Chondrocyte (in vitro differentiated cells): Measurements from ENCODE around the gene ANP32B. TPM values are rescaled to one million over a fixed set of nuclear protein-coding genes. Genes with fewer than 3 reads are reported as not detected.
"Not testable (repeated sequence)": the region's sequence is repeated elsewhere in the genome, so short reads cannot be mapped to it uniquely, and the experiment has no call there.

ENCODE experiments used
- DNase-seq: peaks from one replicate; pipeline ENCODE4 v3.0.0; 2021; ENCODE audit warnings: mixed read lengths, low spot score
- H3K27ac Mint-ChIP-seq: one replicate; pipeline ENCODE4 v1.8.0; 2021; ENCODE audit warnings: mild to moderate bottlenecking, moderate library complexity, mixed read lengths; ENCODE audit not compliant: unreplicated experiment
- H3K27me3 Mint-ChIP-seq: 2 replicates; pipeline ENCODE4 v1.8.0; 2021; ENCODE audit warnings: low read depth, mixed read lengths
- H3K36me3 Mint-ChIP-seq: 2 replicates; pipeline ENCODE4 v1.8.0; 2021; ENCODE audit warnings: low read depth, mixed read lengths
- H3K4me1 Mint-ChIP-seq: 2 replicates; pipeline ENCODE4 v1.8.0; 2021; ENCODE audit warnings: low read depth, mild to moderate bottlenecking, mixed read lengths
- H3K4me3 Mint-ChIP-seq: one replicate; pipeline ENCODE4 v1.8.0; 2021; ENCODE audit warnings: mild to moderate bottlenecking, moderate library complexity, mixed read lengths; ENCODE audit not compliant: unreplicated experiment
- H3K9me3 Mint-ChIP-seq: 2 replicates; pipeline ENCODE4 v1.8.0; 2021; ENCODE audit warnings: low read depth, mixed read lengths
- CTCF ChIP-seq: fragments of 200-600 bp; sonication (generic); IDR thresholded peaks from 2 replicates; pipeline ENCODE4 v1.5.0; 2021; ENCODE audit warnings: antibody characterized with exemption, mild to moderate bottlenecking, moderate library complexity
- total RNA-seq: library from RNA; stranded (reverse); gene quantifications from 3 replicates; pipeline ENCODE4 v1.2.1, GENCODE V29; 2021

The ANP32B gene
- total RNA-seq, 1 donor from 2014 or later, result 86.1 TPM

- peak; percentile 69 for TF ChIP-seq CTCF
Observed at GRCh38 chr9:97954550-97954989, 28.6 kb upstream of the ANP32B start.

GRCh38 chr9:97956331-97956730 is 26.8 kb upstream of the ANP32B start:
- no peaks in the 10 kb centered on the region for H3K4me1 Mint-ChIP-seq
- peaks cover 2% of the 10 kb centered on the region for H3K9me3 Mint-ChIP-seq
- peaks cover 13% of the 10 kb centered on the region for H3K27me3 Mint-ChIP-seq
- H3K27ac Mint-ChIP-seq, result no peak overlapping the region
- no peak for TF ChIP-seq CTCF
- H3K36me3 Mint-ChIP-seq, result no peaks in the 10 kb centered on the region
- H3K4me3 Mint-ChIP-seq, result no peak overlapping the region
- no peak for DNase-seq

More at GRCh38 chr9:97954550-97954989, 28.6 kb upstream of the ANP32B start:
- peaks cover 3% of the 10 kb centered on the region for H3K36me3 Mint-ChIP-seq
- no peaks in the 10 kb centered on the region for H3K4me1 Mint-ChIP-seq
- DNase-seq, result no peak
- peaks cover 24% of the 10 kb centered on the region for H3K27me3 Mint-ChIP-seq
- peaks cover 4% of the 10 kb centered on the region for H3K9me3 Mint-ChIP-seq
- H3K27ac Mint-ChIP-seq, result no peak overlapping the region
- H3K4me3 Mint-ChIP-seq, result no peak overlapping the region

- no peak for TF ChIP-seq CTCF
- no peaks in the 10 kb centered on the region for H3K9me3 Mint-ChIP-seq
- peaks cover 10% of the 10 kb centered on the region for H3K27me3 Mint-ChIP-seq
- H3K36me3 Mint-ChIP-seq, result no peaks in the 10 kb centered on the region
- H3K27ac Mint-ChIP-seq, result no peak overlapping the region
- no peak overlapping the region for H3K4me3 Mint-ChIP-seq
- H3K4me1 Mint-ChIP-seq, result no peaks in the 10 kb centered on the region
- DNase-seq, result no peak
Observed at GRCh38 chr9:97958812-97959511, 24.2 kb upstream of the ANP32B start.

- peaks cover 13% of the 10 kb centered on the region for H3K27me3 Mint-ChIP-seq
- H3K4me3 Mint-ChIP-seq, result no peak overlapping the region
- no peak for DNase-seq
- TF ChIP-seq CTCF, result no peak
- H3K4me1 Mint-ChIP-seq, result no peaks in the 10 kb centered on the region
- H3K36me3 Mint-ChIP-seq, result no peaks in the 10 kb centered on the region
- no peak overlapping the region for H3K27ac Mint-ChIP-seq
- H3K9me3 Mint-ChIP-seq, result no peaks in the 10 kb centered on the region
Observed at GRCh38 chr9:97959585-97959984, 23.6 kb upstream of the ANP32B start.

GRCh38 chr9:97960678-97961328 is 22.3 kb upstream of the ANP32B start:
- not testable (repeated sequence) for H3K4me3 Mint-ChIP-seq, H3K36me3 Mint-ChIP-seq, H3K9me3 Mint-ChIP-seq, H3K27ac Mint-ChIP-seq, DNase-seq, H3K4me1 Mint-ChIP-seq
- peaks cover 17% of the 10 kb centered on the region for H3K27me3 Mint-ChIP-seq
